HepG2 (cell line): ENCODE results near the gene SPRYD4. TPM values are rescaled to one million over a fixed set of nuclear protein-coding genes. Genes with fewer than 3 reads are reported as not detected.

ENCODE experiments used
- ATF7-NPFF ChIP-seq: sonication (generic); formaldehyde crosslinking; IDR thresholded peaks from 2 replicates; pipeline ENCODE4 v1.8.1; 2023; ENCODE audit warnings: mild to moderate bottlenecking, low read depth, missing genetic modification reagents, moderate library complexity
- DR1 ChIP-seq: sonication (generic); formaldehyde crosslinking; IDR thresholded peaks from 2 replicates; pipeline ENCODE4 v1.8.0; 2021; ENCODE audit warnings: mild to moderate bottlenecking, missing genetic modification reagents, inconsistent platforms
- GABPA ChIP-seq, 2 experiments: IDR thresholded peaks; 2 replicates each; pipeline ENCODE4 v1.6.1; 2011 to 2016; ENCODE audit warnings: low read depth in 2 of 2, low read length in 1 of 2, missing biosample characterization in 1 of 2, missing genetic modification characterization in 1 of 2
- NFIC ChIP-seq: IDR thresholded peaks from 2 replicates; pipeline ENCODE4 v1.6.1; 2012; ENCODE audit warnings: mild to moderate bottlenecking, low read length, inconsistent platforms
- NRL ChIP-seq: sonication (generic); formaldehyde crosslinking; IDR thresholded peaks from 2 replicates; pipeline ENCODE4 v1.5.0; 2020; ENCODE audit warnings: missing genetic modification reagents, mild to moderate bottlenecking, moderate library complexity, borderline replicate concordance
- TAF15 ChIP-seq: fragments of 200-400 bp; formaldehyde crosslinking; IDR thresholded peaks from one replicate; pipeline ENCODE4 v1.6.1; 2018; ENCODE audit warnings: mild to moderate bottlenecking, low read depth, low read length; ENCODE audit not compliant: poor library complexity, severe bottlenecking
- ZNF720 ChIP-seq: sonication (generic); formaldehyde crosslinking; IDR thresholded peaks from 2 replicates; pipeline ENCODE4 v1.4.0; 2020; ENCODE audit warnings: missing genetic modification reagents
- ZNF780A ChIP-seq: sonication (generic); formaldehyde crosslinking; IDR thresholded peaks from 2 replicates; pipeline ENCODE4 v1.8.0; 2022; ENCODE audit warnings: mild to moderate bottlenecking, missing genetic modification reagents, moderate library complexity
- polyA plus RNA-seq, 8 experiments: library from polyadenylated mRNA; depleted of rRNA in 3 of 8; stranded (reverse) in 7 of 8; unstranded in 1 of 8; fragments of >200 nt; fragmentation: Illumina TruSeq in 4 of 8; extraction: Trizol in 4 of 8; gene quantifications; 2 replicates each; pipeline versions ENCODE4 v1.2.1 to v1.2.3, GENCODE V29; 2011 to 2016; ENCODE audit warnings: low read depth in 4 of 8, missing spikeins in 1 of 8, mixed read lengths in 1 of 8; ENCODE audit not compliant: insufficient read depth in 1 of 8
- total RNA-seq, 5 experiments: library from RNA; depleted of rRNA; stranded (reverse); fragments of >200 nt; fragmentation: Illumina TruSeq; extraction: Trizol; gene quantifications; 2 replicates each; pipeline ENCODE4 v1.2.3, GENCODE V29; 2016; ENCODE audit warnings: low read depth in 1 of 5
- TF ChIP-seq, protein P1 (sequence below): sonication (generic); formaldehyde crosslinking; IDR thresholded peaks from 2 replicates; pipeline ENCODE4 v1.4.0; 2020; ENCODE audit warnings: missing genetic modification reagents, borderline replicate concordance
- TF ChIP-seq, protein P2 (sequence below): sonication (generic); formaldehyde crosslinking; IDR thresholded peaks from 2 replicates; pipeline ENCODE4 v1.4.0; 2020; ENCODE audit warnings: mild to moderate bottlenecking, missing genetic modification reagents
- TF ChIP-seq, protein P3 (sequence below): sonication (generic); IDR thresholded peaks from 2 replicates; pipeline ENCODE4 v1.6.1; 2016; ENCODE audit warnings: low read depth, borderline replicate concordance
- TF ChIP-seq, protein P4 (sequence below): sonication (generic); formaldehyde crosslinking; IDR thresholded peaks from 2 replicates; pipeline ENCODE4 v1.8.1; 2023; ENCODE audit warnings: mild to moderate bottlenecking, missing genetic modification reagents

The SPRYD4 gene
- total and polyA plus RNA-seq, 2 of the 13 experiments (the other 11 are each of a cell fraction or from before 2014, with no cell fraction given), result 3.9 to 4.5 TPM

DNA sequence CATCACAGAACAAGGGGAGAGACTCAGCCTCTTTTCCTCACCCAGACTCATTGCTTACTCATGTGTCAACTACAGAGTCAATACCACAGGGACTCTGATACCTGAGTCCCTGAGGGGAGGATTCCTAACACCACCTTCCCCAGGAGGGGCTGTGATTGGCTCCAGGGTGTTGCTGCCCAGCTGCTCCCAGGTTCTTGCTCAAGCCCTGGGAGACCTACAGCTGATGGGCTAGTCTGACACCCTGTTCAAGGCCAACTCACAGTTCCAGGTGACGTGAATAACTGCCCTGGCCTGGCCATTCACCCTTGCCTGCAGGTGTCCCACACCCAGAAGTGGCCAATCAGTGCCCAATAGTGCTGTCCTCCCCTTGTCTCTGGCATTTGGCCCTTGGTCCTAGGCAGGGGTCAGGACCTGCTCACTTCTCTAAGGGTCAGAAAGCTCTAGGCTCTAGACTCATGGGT lies 8.6 kb downstream of the SPRYD4 start (continued):
- TF ChIP-seq TAF15 (no peak), ZNF720 (CRISPR knock-in tag) (no peak), NRL (CRISPR knock-in tag) (no peak), GABPA (IDR thresholded peaks at IDR 0.05; ENCODE audit: low read depth, low read length) (no peak), GABPA (CRISPR knock-in tag; IDR thresholded peaks at IDR 0.05; ENCODE audit: low read depth) (no peak), ATF7-NPFF (no peak), ZNF780A (CRISPR knock-in tag) (no peak), NFIC (no peak), DR1 (CRISPR knock-in tag) (no peak)
- TF ChIP-seq, protein P1, sequence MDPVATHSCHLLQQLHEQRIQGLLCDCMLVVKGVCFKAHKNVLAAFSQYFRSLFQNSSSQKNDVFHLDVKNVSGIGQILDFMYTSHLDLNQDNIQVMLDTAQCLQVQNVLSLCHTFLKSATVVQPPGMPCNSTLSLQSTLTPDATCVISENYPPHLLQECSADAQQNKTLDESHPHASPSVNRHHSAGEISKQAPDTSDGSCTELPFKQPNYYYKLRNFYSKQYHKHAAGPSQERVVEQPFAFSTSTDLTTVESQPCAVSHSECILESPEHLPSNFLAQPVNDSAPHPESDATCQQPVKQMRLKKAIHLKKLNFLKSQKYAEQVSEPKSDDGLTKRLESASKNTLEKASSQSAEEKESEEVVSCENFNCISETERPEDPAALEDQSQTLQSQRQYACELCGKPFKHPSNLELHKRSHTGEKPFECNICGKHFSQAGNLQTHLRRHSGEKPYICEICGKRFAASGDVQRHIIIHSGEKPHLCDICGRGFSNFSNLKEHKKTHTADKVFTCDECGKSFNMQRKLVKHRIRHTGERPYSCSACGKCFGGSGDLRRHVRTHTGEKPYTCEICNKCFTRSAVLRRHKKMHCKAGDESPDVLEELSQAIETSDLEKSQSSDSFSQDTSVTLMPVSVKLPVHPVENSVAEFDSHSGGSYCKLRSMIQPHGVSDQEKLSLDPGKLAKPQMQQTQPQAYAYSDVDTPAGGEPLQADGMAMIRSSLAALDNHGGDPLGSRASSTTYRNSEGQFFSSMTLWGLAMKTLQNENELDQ (CRISPR knock-in tag), result no peak
- TF ChIP-seq, protein P2, sequence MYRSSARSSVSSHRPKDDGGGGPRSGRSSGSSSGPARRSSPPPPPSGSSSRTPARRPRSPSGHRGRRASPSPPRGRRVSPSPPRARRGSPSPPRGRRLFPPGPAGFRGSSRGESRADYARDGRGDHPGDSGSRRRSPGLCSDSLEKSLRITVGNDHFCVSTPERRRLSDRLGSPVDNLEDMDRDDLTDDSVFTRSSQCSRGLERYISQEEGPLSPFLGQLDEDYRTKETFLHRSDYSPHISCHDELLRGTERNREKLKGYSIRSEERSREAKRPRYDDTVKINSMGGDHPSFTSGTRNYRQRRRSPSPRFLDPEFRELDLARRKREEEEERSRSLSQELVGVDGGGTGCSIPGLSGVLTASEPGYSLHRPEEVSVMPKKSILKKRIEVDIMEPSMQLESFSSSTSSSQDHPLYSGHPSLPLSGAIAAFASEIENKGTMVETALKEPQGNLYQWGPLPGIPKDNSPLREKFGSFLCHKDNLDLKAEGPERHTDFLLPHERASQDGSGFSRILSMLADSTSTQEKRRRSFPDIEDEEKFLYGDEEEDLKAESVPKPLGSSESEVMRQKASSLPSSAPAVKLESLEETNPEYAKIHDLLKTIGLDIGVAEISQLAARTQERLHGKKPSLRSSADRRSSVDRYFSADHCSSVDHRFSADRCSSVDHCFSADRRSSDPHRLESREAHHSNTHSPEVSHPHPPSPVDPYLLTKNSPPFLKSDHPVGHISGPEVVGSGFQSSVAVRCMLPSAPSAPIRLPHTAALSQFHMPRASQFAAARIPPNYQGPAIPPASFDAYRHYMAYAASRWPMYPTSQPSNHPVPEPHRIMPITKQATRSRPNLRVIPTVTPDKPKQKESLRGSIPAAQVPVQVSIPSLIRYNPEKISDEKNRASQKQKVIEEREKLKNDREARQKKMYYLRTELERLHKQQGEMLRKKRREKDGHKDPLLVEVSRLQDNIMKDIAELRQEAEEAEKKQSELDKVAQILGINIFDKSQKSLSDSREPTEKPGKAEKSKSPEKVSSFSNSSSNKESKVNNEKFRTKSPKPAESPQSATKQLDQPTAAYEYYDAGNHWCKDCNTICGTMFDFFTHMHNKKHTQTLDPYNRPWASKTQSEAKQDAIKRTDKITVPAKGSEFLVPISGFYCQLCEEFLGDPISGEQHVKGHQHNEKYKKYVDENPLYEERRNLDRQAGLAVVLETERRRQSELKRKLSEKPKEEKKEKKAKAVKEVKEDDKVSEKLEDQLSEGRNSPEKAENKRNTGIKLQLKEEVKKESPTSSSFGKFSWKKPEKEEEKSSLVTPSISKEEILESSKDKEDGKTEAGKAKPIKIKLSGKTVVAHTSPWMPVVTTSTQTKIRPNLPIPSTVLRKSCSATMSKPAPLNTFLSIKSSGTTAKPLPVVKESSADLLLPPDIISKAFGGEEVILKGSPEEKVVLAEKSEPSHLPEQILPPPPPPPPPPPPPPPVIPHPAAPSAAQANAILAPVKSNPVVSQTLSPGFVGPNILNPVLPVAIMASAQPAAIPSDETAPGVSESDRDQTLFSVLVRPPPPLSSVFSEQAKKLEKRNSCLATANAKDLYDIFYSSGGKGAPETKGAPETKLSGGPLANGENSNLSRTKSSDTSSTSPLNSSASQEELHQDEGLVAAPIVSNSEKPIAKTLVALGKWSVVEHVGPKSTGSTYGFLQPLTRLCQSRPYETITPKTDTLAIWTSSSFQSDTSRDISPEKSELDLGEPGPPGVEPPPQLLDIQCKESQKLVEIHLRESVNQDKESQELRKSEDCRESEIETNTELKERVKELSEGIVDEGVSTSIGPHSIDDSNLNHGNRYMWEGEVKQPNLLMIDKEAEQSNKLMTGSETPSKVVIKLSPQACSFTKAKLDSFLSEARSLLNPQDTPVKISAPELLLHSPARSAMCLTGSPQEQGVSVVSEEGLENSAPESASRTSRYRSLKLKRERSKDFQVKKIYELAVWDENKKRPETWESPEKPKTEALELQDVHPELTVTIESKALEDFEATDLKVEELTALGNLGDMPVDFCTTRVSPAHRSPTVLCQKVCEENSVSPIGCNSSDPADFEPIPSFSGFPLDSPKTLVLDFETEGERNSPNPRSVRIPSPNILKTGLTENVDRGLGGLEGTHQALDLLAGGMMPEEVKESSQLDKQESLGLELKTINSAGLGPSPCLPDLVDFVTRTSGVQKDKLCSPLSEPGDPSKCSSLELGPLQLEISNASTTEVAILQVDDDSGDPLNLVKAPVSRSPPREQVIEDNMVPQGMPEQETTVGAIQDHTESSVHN (CRISPR knock-in tag), result no peak
- TF ChIP-seq, protein P3, sequence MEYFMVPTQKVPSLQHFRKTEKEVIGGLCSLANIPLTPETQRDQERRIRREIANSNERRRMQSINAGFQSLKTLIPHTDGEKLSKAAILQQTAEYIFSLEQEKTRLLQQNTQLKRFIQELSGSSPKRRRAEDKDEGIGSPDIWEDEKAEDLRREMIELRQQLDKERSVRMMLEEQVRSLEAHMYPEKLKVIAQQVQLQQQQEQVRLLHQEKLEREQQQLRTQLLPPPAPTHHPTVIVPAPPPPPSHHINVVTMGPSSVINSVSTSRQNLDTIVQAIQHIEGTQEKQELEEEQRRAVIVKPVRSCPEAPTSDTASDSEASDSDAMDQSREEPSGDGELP, result peak; percentile 95
- TF ChIP-seq, protein P4, sequence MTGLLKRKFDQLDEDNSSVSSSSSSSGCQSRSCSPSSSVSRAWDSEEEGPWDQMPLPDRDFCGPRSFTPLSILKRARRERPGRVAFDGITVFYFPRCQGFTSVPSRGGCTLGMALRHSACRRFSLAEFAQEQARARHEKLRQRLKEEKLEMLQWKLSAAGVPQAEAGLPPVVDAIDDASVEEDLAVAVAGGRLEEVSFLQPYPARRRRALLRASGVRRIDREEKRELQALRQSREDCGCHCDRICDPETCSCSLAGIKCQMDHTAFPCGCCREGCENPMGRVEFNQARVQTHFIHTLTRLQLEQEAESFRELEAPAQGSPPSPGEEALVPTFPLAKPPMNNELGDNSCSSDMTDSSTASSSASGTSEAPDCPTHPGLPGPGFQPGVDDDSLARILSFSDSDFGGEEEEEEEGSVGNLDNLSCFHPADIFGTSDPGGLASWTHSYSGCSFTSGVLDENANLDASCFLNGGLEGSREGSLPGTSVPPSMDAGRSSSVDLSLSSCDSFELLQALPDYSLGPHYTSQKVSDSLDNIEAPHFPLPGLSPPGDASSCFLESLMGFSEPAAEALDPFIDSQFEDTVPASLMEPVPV (CRISPR knock-in tag), result no peak
